Mononuclear cell (primary cell): ENCODE measurements around the gene KIFAP3. TPM values are rescaled to one million over a fixed set of nuclear protein-coding genes. Genes with fewer than 3 reads are reported as not detected.
"Not testable (repeated sequence)": the region's sequence is repeated elsewhere in the genome, so short reads cannot be mapped to it uniquely, and the experiment has no call there.

Source experiments
- H3K27me3 ChIP-seq: 2 replicates; pipeline ENCODE4 v1.6.0; 2011; ENCODE audit warnings: low read length, control low read depth; ENCODE audit not compliant: insufficient read depth
- H3K4me1 ChIP-seq: 2 replicates; pipeline ENCODE4 v1.5.1; 2011; ENCODE audit warnings: mild to moderate bottlenecking, low read length, control low read depth; ENCODE audit not compliant: insufficient read depth
- H3K4me3 ChIP-seq: 2 replicates; pipeline ENCODE4 v1.5.1; 2011; ENCODE audit warnings: mild to moderate bottlenecking, low read length, moderate library complexity
- H3K9me3 ChIP-seq: 2 replicates; pipeline ENCODE4 v1.5.1; 2011; ENCODE audit warnings: low read depth, mild to moderate bottlenecking, control low read depth, low read length
- total RNA-seq: library from RNA; depleted of rRNA; stranded (reverse); fragments of >200 nt; gene quantifications from one replicate; pipeline ENCODE4 v1.2.3, GENCODE V29; 2012

KIFAP3 gene
- total RNA-seq, 1 donor = 23.6 TPM

- Histone ChIP-seq H3K27me3 (no peaks in the 10 kb centered on the region), H3K4me1 (no peaks in the 10 kb centered on the region), H3K9me3 (peaks cover 3% of the 10 kb centered on the region), H3K4me3 (no peak overlapping the region)
Observed at GRCh38 chr1:170032531-170033280, 41.8 kb downstream of the KIFAP3 start.

DNA sequence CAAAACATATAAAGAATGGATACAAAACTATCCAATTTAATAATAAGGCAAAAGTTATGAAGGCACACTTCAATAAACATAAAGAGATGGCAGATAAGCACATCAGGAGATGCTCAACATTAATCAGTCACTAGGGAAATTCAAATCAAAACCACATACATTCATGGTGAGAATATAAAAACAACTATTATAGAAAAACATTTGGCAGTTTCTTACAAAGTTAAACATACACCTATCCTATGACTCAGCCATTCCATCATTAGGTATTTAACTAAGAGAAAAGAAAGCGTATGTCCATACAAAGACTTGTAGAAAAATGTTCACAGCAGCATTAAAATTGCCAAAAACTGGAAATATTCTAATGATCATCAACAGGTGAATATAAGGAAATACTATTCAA lies 44.3 kb downstream of the KIFAP3 start:
- Histone ChIP-seq H3K4me1 (no peaks in the 10 kb centered on the region), H3K4me3 (no peak overlapping the region), H3K9me3 (peaks cover 7% of the 10 kb centered on the region), H3K27me3 (no peaks in the 10 kb centered on the region)

- H3K4me3 ChIP-seq = no peak overlapping the region
- peaks cover 7% of the 10 kb centered on the region for H3K9me3 ChIP-seq
- H3K4me1 ChIP-seq = no peaks in the 10 kb centered on the region
- no peaks in the 10 kb centered on the region for H3K27me3 ChIP-seq
Observed at GRCh38 chr1:170027760-170028159, 46.7 kb downstream of the KIFAP3 start.

DNA sequence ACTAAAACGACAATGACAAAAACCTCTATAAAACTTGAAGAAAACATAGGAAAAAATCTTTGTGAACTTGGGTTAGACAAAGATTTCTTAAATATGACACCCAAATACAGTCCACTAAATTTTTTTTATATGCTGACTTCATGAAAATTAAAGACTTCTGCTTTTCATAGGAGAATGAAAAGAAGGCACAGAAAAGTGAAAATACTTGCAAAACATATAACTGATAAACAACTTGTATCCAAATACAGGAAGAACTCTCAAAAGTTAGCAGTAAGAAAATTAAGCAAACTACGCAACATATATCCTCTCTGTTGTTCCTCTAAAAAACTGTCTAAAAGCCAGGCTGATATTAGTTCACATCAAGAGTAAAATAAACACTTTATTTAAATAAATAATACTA lies 53.6 kb downstream of the KIFAP3 start:
- Histone ChIP-seq H3K4me3 (no peak overlapping the region), H3K27me3 (no peaks in the 10 kb centered on the region), H3K4me1 (no peaks in the 10 kb centered on the region), H3K9me3 (no peaks in the 10 kb centered on the region)

- Histone ChIP-seq H3K4me3 (no peak overlapping the region), H3K27me3 (no peaks in the 10 kb centered on the region), H3K9me3 (no peaks in the 10 kb centered on the region), H3K4me1 (no peaks in the 10 kb centered on the region)
Observed at GRCh38 chr1:170017478-170017877, 57.0 kb downstream of the KIFAP3 start.

GRCh38 chr1:170012920-170013319 lies 61.6 kb downstream of the KIFAP3 start:
- no peaks in the 10 kb centered on the region for H3K9me3 ChIP-seq
- no peaks in the 10 kb centered on the region for H3K27me3 ChIP-seq
- no peaks in the 10 kb centered on the region for H3K4me1 ChIP-seq
- H3K4me3 ChIP-seq = no peak overlapping the region

GRCh38 chr1:170010443-170010842 lies 64.1 kb downstream of the KIFAP3 start:
- Histone ChIP-seq H3K27me3 (no peaks in the 10 kb centered on the region), H3K4me3 (no peak overlapping the region), H3K4me1 (no peaks in the 10 kb centered on the region), H3K9me3 (no peaks in the 10 kb centered on the region)

- no peaks in the 10 kb centered on the region for H3K9me3 ChIP-seq
- no peak overlapping the region for H3K4me3 ChIP-seq
- no peaks in the 10 kb centered on the region for H3K27me3 ChIP-seq
- no peaks in the 10 kb centered on the region for H3K4me1 ChIP-seq
Observed at GRCh38 chr1:170009551-170009950, 64.9 kb downstream of the KIFAP3 start.

- not testable (repeated sequence) for H3K4me1 ChIP-seq, H3K9me3 ChIP-seq, H3K27me3 ChIP-seq, H3K4me3 ChIP-seq
Observed at GRCh38 chr1:170008745-170009144, 65.8 kb downstream of the KIFAP3 start.

DNA sequence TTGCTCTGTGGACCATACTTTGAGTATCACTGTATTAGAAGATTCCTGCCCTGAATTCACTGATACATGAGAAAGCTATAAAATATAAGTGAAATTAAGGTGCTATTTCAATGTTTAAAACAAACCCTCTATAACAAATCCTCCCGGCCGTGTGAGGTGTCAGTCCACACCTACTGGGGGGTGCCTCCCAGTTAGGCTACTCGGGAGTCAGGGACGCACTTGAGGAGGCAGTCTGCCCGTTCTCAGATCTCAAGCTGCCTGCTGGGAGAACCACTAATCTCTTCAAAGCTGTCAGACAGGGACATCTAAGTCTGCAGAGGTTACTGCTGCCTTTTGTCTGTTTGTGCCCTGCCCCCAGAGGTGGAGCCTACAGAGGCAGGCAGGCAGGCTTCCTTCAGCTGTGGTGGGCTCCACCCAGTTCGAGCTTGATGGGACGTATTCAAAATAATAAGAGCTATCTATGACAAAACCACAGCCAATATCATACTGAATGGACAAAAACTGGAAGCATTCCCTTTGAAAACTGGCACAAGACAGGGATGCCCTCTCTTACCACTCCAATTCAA lies 71.1 kb downstream of the KIFAP3 start:
- H3K4me1 ChIP-seq, H3K27me3 ChIP-seq, H3K9me3 ChIP-seq, H3K4me3 ChIP-seq: not testable (repeated sequence)

DNA sequence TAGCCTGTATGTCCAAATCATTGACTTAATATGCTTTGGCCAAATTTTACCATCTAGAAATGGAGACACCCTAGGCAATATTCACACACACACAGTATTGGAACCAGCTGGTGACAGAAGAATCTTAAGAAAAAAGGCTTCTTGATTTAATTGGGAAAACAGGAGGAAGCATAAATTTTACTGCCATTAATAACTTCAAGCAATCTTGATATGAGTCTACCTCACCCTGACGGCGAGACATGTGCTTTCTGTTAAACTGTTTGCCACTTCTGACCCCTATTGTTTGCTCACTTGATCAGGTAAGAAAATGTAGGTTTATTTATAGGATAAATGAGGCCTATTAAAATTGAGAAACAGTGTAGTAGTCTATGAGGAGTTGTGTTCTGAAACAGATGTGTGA lies 73.2 kb downstream of the KIFAP3 start:
- H3K27me3 ChIP-seq = no peaks in the 10 kb centered on the region
- no peaks in the 10 kb centered on the region for H3K9me3 ChIP-seq
- no peaks in the 10 kb centered on the region for H3K4me1 ChIP-seq

GRCh38 chr1:169999761-170000160 lies 74.7 kb downstream of the KIFAP3 start:
- Histone ChIP-seq H3K4me3 (no peak overlapping the region), H3K27me3 (no peaks in the 10 kb centered on the region), H3K9me3 (no peaks in the 10 kb centered on the region), H3K4me1 (no peaks in the 10 kb centered on the region)

More for the DNA sequence above, 73.2 kb downstream of the KIFAP3 start:
- no peak overlapping the region for H3K4me3 ChIP-seq

DNA sequence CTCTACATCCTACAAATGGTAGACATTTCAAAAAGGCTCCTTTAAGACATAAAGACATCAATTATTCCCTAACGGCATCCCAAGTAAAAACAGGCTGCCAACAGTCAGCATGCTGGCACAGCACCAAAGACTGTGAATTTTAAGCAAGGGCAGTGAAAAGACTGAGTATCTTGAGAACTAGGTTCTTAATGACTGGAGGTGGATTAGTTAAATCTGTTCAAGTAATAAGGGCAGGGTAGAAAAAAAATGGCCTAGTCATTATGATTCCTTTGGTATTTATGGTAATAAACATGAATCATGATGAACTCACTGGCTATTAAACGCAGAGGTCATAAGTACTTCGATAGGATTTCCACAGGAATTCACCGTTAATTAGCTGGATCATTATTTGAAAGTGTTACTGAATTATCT lies 75.2 kb downstream of the KIFAP3 start:
- Histone ChIP-seq H3K27me3 (no peaks in the 10 kb centered on the region), H3K9me3 (no peaks in the 10 kb centered on the region), H3K4me1 (no peaks in the 10 kb centered on the region), H3K4me3 (no peak overlapping the region)

DNA sequence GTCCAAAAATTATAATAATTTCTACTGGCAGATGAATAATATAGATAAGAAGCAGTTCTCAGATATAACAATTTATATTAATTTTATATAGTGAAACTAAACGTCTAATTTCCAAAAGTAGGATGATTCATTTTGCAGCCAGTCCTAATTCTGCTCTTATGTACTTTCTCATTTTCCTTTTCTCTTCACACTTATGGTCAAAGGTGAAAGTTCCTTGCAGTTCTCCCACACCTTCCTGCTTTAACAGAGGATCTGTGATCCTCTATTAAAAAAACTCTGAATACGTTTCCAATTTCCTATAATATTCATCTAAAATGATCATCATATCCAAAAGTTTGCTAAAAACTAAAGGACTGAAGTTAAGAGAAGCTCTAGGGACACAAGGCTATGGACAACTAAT lies 78.5 kb downstream of the KIFAP3 start:
- H3K4me1 ChIP-seq = no peaks in the 10 kb centered on the region
- H3K4me3 ChIP-seq = no peak overlapping the region
- H3K9me3 ChIP-seq = no peaks in the 10 kb centered on the region
- no peaks in the 10 kb centered on the region for H3K27me3 ChIP-seq

GRCh38 chr1:169989246-169989645 lies 85.2 kb downstream of the KIFAP3 start:
- Histone ChIP-seq H3K27me3 (no peaks in the 10 kb centered on the region), H3K4me3 (no peak overlapping the region), H3K9me3 (no peaks in the 10 kb centered on the region), H3K4me1 (no peaks in the 10 kb centered on the region)

DNA sequence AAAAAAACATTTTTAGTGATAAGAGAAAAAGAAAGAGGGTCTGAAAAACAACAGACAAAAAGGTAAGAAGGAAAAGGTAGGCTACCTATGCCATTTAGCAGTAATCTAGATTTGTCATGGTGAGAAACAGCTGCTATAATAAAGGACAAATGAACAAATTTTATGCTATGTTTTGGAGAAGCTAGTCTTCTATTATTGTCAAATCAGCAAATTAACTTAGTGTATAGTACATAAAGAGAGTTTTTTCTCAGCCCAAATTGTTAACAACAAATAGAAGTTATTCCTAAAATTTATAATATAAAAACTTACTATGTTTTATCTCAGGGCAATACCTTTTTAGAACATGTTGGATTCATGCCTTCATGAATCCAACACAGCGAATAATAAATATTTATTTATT lies 88.7 kb downstream of the KIFAP3 start:
- no peaks in the 10 kb centered on the region for H3K27me3 ChIP-seq
- H3K4me3 ChIP-seq = no peak overlapping the region
- H3K9me3 ChIP-seq = no peaks in the 10 kb centered on the region
- no peaks in the 10 kb centered on the region for H3K4me1 ChIP-seq
